Keratinocyte (primary cell): ENCODE results near the gene HAO2. TPM values are rescaled to one million over a fixed set of nuclear protein-coding genes. Genes with fewer than 3 reads are reported as not detected.

Experiments used
- DNase-seq: peaks from one replicate; pipeline ENCODE4 v3.0.0-alpha.2; 2011; ENCODE audit warnings: low read depth, missing footprints, low spot score
- FAIRE-seq: peaks from 2 replicates; lab custom pipeline; 2011; peaks lifted over from hg19 to GRCh38; lab: Jason Lieb, UNC
- H2AFZ ChIP-seq: 2 replicates; pipeline ENCODE4 v1.6.0; 2012; ENCODE audit warnings: low read length, control low read depth, inconsistent platforms; ENCODE audit not compliant: control insufficient read depth
- H3K27ac ChIP-seq: 2 replicates; pipeline ENCODE4 v1.5.1; 2011; ENCODE audit warnings: low read length; ENCODE audit not compliant: control insufficient read depth, insufficient read depth
- H3K27me3 ChIP-seq: 3 replicates; pipeline ENCODE4 v1.6.0; 2011; ENCODE audit warnings: low read length; ENCODE audit not compliant: control insufficient read depth, insufficient read depth; ENCODE audit errors: extremely low read depth
- H3K36me3 ChIP-seq, 2 experiments: 2 replicates in 1 of 2; 3 replicates in 1 of 2; pipeline ENCODE4 v1.5.1; 2011; ENCODE audit warnings: low read length in 2 of 2, mild to moderate bottlenecking in 1 of 2; ENCODE audit not compliant: control insufficient read depth in 2 of 2, insufficient read depth in 2 of 2; ENCODE audit errors: extremely low read depth in 1 of 2
- H3K4me1 ChIP-seq: 3 replicates; pipeline ENCODE4 v1.5.1; 2011; ENCODE audit warnings: low read length; ENCODE audit not compliant: control insufficient read depth, insufficient read depth; ENCODE audit errors: extremely low read depth
- H3K4me2 ChIP-seq: 3 replicates; pipeline ENCODE4 v1.6.0; 2011; ENCODE audit warnings: low read depth, low read length; ENCODE audit not compliant: control insufficient read depth, insufficient read depth; ENCODE audit errors: extremely low read depth
- H3K4me3 ChIP-seq, 3 experiments: fragments of 200-600 bp in 1 of 3; sonication (generic) in 1 of 3; 2 replicates in 2 of 3; 3 replicates in 1 of 3; pipeline ENCODE4 v1.5.1; 2011 to 2016; ENCODE audit warnings: low read length in 3 of 3, mild to moderate bottlenecking in 3 of 3, control low read depth in 2 of 3, inconsistent platforms in 1 of 3, low read depth in 1 of 3, mixed read lengths in 1 of 3, mixed run types in 1 of 3, moderate library complexity in 1 of 3; ENCODE audit not compliant: control insufficient read depth in 2 of 3, insufficient read depth in 2 of 3; ENCODE audit errors: extremely low read depth in 1 of 3
- H3K79me2 ChIP-seq: 2 replicates; pipeline ENCODE4 v1.6.0; 2012; ENCODE audit warnings: low read length; ENCODE audit not compliant: control insufficient read depth, insufficient read depth
- H3K9ac ChIP-seq: 3 replicates; pipeline ENCODE4 v1.6.0; 2011; ENCODE audit warnings: low read length; ENCODE audit not compliant: control insufficient read depth, insufficient read depth; ENCODE audit errors: extremely low read depth
- H3K9me1 ChIP-seq: 3 replicates; pipeline ENCODE4 v1.6.0; 2011; ENCODE audit warnings: low read length; ENCODE audit not compliant: control insufficient read depth, insufficient read depth; ENCODE audit errors: extremely low read depth
- H3K9me3 ChIP-seq: 2 replicates; pipeline ENCODE4 v1.5.1; 2012; ENCODE audit warnings: low read depth, low read length; ENCODE audit not compliant: control insufficient read depth
- H4K20me1 ChIP-seq: 3 replicates; pipeline ENCODE4 v1.6.0; 2011; ENCODE audit warnings: low read length; ENCODE audit not compliant: control insufficient read depth, insufficient read depth; ENCODE audit errors: extremely low read depth
- CTCF ChIP-seq, 3 experiments: IDR thresholded peaks in 1 of 3; conservative IDR thresholded peaks in 1 of 3; optimal IDR thresholded peaks in 1 of 3; 2 replicates in 2 of 3; 3 replicates in 1 of 3; pipeline versions ENCODE3 to v1.5.1; 2011; ENCODE audit warnings: low read length in 3 of 3, mild to moderate bottlenecking in 3 of 3, moderate library complexity in 2 of 3, control low read depth in 1 of 3, inconsistent platforms in 1 of 3; ENCODE audit not compliant: insufficient read depth in 2 of 3; ENCODE audit errors: extremely low read depth in 1 of 3
- EZH2 ChIP-seq: IDR thresholded peaks from one replicate; pipeline ENCODE4 v1.6.1; 2012; ENCODE audit warnings: inconsistent platforms, mild to moderate bottlenecking, low read length, moderate library complexity
- dilution Hi-C: fragments of 300-500 bp; cut with MboI; formaldehyde crosslinking; loops from one replicate; pipeline ENCODE4 v1.7.0; 2020; ENCODE audit warnings: low sequenced_read_pairs; ENCODE audit not compliant: extremely low pct_ligation_motif_present
- polyA plus RNA-seq, 5 experiments: library from polyadenylated mRNA; depleted of rRNA in 3 of 5; stranded (reverse) in 3 of 5; stranded (forward) in 1 of 5; unstranded in 1 of 5; fragments of >200 nt; gene quantifications; 1 replicate in 1 of 5; 2 replicates in 3 of 5; 3 replicates in 1 of 5; pipeline versions ENCODE4 v1.2.1 to v1.2.3, GENCODE V29; 2011 to 2012; ENCODE audit warnings: missing spikeins in 2 of 5, low read depth in 1 of 5, low replicate concordance in 1 of 5

The HAO2 gene
- polyA plus RNA-seq, 1 donor (not counting 4 experiments of a cell fraction or from before 2014, with no cell fraction given), result not detected

DNA sequence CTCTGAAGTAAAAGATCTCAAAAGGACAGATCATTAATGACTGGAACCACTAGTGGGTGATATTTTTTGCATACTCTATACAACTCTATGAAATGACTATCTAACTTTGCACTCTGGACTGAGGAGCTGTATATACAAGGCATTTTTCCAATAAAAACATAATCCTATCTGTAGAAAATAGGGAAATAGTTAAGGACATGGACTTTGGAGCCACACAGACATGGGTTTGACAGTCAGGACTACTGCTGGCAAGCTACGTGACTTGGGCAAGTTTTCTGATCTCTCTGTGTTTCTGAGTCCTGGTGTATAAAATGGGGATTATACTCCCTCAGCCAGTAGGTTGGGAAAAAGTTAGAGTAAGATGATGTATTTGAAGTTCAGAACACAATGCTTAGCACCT, 25.5 kb downstream of the HAO2 start:
- dilution Hi-C loops, result no loop called here
- Histone ChIP-seq H4K20me1 (no peaks in the 10 kb centered on the region), H3K79me2 (no peaks in the 10 kb centered on the region), H3K27me3 (no peaks in the 10 kb centered on the region), H3K27ac (no peak overlapping the region), H3K9me1 (no peaks in the 10 kb centered on the region), H3K9ac (no peak overlapping the region), H3K9me3 (no peaks in the 10 kb centered on the region), H3K4me2 (no peak overlapping the region), H2AFZ (no peak overlapping the region), H3K36me3 (no peaks in the 10 kb centered on the region), H3K4me1 (no peaks in the 10 kb centered on the region), H3K4me3 (no peak overlapping the region)
- FAIRE-seq, result no peak
- TF ChIP-seq EZH2 (no peak), CTCF (optimal IDR thresholded peaks at IDR 0.05 in 1 of 3, IDR thresholded peaks at IDR 0.05 in 1 of 3, conservative IDR thresholded peaks at IDR 0.05 in 1 of 3; ENCODE audit: extremely low read depth in 1 of 3, insufficient read depth in 2 of 3, low read length in 3 of 3) (no peak)
- DNase-seq, result no peak

GRCh38 chr1:119396982-119397381, 28.4 kb downstream of the HAO2 start:
- dilution Hi-C loops, result no loop called here
- H3K9me3 ChIP-seq, result no peaks in the 10 kb centered on the region
- no peaks in the 10 kb centered on the region for H3K9me1 ChIP-seq
- H4K20me1 ChIP-seq, result no peaks in the 10 kb centered on the region
- H3K4me1 ChIP-seq, result no peaks in the 10 kb centered on the region
- no peak overlapping the region for H2AFZ ChIP-seq
- no peaks in the 10 kb centered on the region for H3K27me3 ChIP-seq
- no peak for TF ChIP-seq CTCF (optimal IDR thresholded peaks at IDR 0.05 in 1 of 3, IDR thresholded peaks at IDR 0.05 in 1 of 3, conservative IDR thresholded peaks at IDR 0.05 in 1 of 3; ENCODE audit: extremely low read depth in 1 of 3, insufficient read depth in 2 of 3, low read length in 3 of 3)
- no peak for TF ChIP-seq EZH2
- H3K27ac ChIP-seq, result no peak overlapping the region
- H3K9ac ChIP-seq, result no peak overlapping the region
- H3K79me2 ChIP-seq, result no peaks in the 10 kb centered on the region
- H3K4me3 ChIP-seq, result no peak overlapping the region
- H3K4me2 ChIP-seq, result no peak overlapping the region
- DNase-seq (no peak), FAIRE-seq (no peak)
- no peaks in the 10 kb centered on the region for H3K36me3 ChIP-seq
